GM18909 (cell line): Measurements from ENCODE around the gene RNASEL.
A peak's percentile ranks its signal among the peaks of the same experiment; 100 is the strongest.

Experiments
- ATAC-seq: cut with Tn5 transposase; IDR thresholded peaks from one replicate; pipeline ENCODE4 v1.9.1; 2021; ENCODE audit warnings: mild to moderate bottlenecking; ENCODE audit not compliant: unreplicated experiment, poor library complexity

RNASEL gene

GRCh38 chr1:182621906-182622305, 32.9 kb upstream of the RNASEL start:
- no peak for ATAC-seq

- no peak for ATAC-seq
These were observed 32.0 kb upstream of the RNASEL start for GRCh38 chr1:182620924-182621585.

GRCh38 chr1:182617734-182618351, 28.8 kb upstream of the RNASEL start:
- ATAC-seq = no peak

GRCh38 chr1:182617014-182617429, 28.0 kb upstream of the RNASEL start:
- no peak for ATAC-seq

GRCh38 chr1:182616130-182617013, 27.3 kb upstream of the RNASEL start:
- peak; percentile 74 for ATAC-seq

- ATAC-seq = peak; percentile 29
These were observed 26.5 kb upstream of the RNASEL start for GRCh38 chr1:182615468-182616129.

- peak; percentile 38 for ATAC-seq
These were observed 25.9 kb upstream of the RNASEL start for GRCh38 chr1:182614796-182615454.

GRCh38 chr1:182611787-182612186, 22.7 kb upstream of the RNASEL start:
- ATAC-seq = no peak

GRCh38 chr1:182611326-182611725, 22.3 kb upstream of the RNASEL start:
- ATAC-seq = no peak

- ATAC-seq = no peak
These were observed 21.6 kb upstream of the RNASEL start for GRCh38 chr1:182610606-182611194.

GRCh38 chr1:182608845-182609610, 20.0 kb upstream of the RNASEL start:
- no peak for ATAC-seq

- no peak for ATAC-seq
These were observed 19.2 kb upstream of the RNASEL start for GRCh38 chr1:182608236-182608635.

- no peak for ATAC-seq
These were observed 18.5 kb upstream of the RNASEL start for GRCh38 chr1:182607566-182607965.

GRCh38 chr1:182604175-182605164, 15.4 kb upstream of the RNASEL start, which contains the start of gene RGS16:
Gene RGS16, minus strand, starts transcription at chr1:182604389. Its CDS starts 130 bp downstream, at chr1:182604259.
- peak; percentile 92 for ATAC-seq

GRCh38 chr1:182603646-182604174, 14.7 kb upstream of the RNASEL start:
- no peak for ATAC-seq

- no peak for ATAC-seq
These were observed 14.0 kb upstream of the RNASEL start for GRCh38 chr1:182602935-182603645.

GRCh38 chr1:182601913-182602312, 12.9 kb upstream of the RNASEL start:
- ATAC-seq = no peak
